Neural crest cell (in vitro differentiated cells): ENCODE measurements around the gene SRSF3. TPM values are rescaled to one million over a fixed set of nuclear protein-coding genes. Genes with fewer than 3 reads are reported as not detected.
A peak's percentile ranks its signal among the peaks of the same experiment; 100 is the strongest.
"Not testable (repeated sequence)": the region's sequence is repeated elsewhere in the genome, so short reads cannot be mapped to it uniquely, and the experiment has no call there.

ENCODE experiments used
- DNase-seq: peaks from one replicate; pipeline ENCODE4 v3.0.0; 2021; ENCODE audit warnings: low read depth, mixed read lengths, low spot score
- H3K27ac Mint-ChIP-seq: one replicate; pipeline ENCODE4 v1.8.0; 2021; ENCODE audit warnings: mild to moderate bottlenecking, mixed read lengths; ENCODE audit not compliant: unreplicated experiment
- H3K27me3 Mint-ChIP-seq: 2 replicates; pipeline ENCODE4 v1.8.0; 2021; ENCODE audit warnings: low read depth, mild to moderate bottlenecking, mixed read lengths
- H3K36me3 Mint-ChIP-seq: 2 replicates; pipeline ENCODE4 v1.8.0; 2021; ENCODE audit warnings: low read depth, mild to moderate bottlenecking, mixed read lengths
- H3K4me1 Mint-ChIP-seq: 2 replicates; pipeline ENCODE4 v1.8.0; 2021; ENCODE audit warnings: mixed read lengths
- H3K4me3 Mint-ChIP-seq: one replicate; pipeline ENCODE4 v1.8.0; 2021; ENCODE audit warnings: mild to moderate bottlenecking, mixed read lengths
- H3K9me3 Mint-ChIP-seq: 2 replicates; pipeline ENCODE4 v1.8.0; 2021; ENCODE audit warnings: mixed read lengths
- CTCF ChIP-seq: fragments of 200-600 bp; sonication (generic); conservative IDR thresholded peaks from 2 replicates; pipeline ENCODE4 v1.5.0; 2021; ENCODE audit warnings: antibody characterized with exemption, mild to moderate bottlenecking
- total RNA-seq: library from RNA; stranded (reverse); gene quantifications from 2 replicates; pipeline ENCODE4 v1.2.1, GENCODE V29; 2021

The SRSF3 gene
- total RNA-seq, 1 donor from 2014 or later = 611 TPM

- Mint-ChIP-seq H3K4me1 (peaks cover 34% of the 10 kb centered on the region), H3K4me3 (peak overlapping the region; percentile 59), H3K27ac (no peak overlapping the region), H3K27me3 (peaks cover 22% of the 10 kb centered on the region), H3K9me3 (no peaks in the 10 kb centered on the region), H3K36me3 (peaks cover 50% of the 10 kb centered on the region)
- DNase-seq = no peak
- TF ChIP-seq CTCF = no peak
Measured at GRCh38 chr6:36607683-36608386, 13.7 kb downstream of the SRSF3 start.

GRCh38 chr6:36608788-36609563 lies 14.8 kb downstream of the SRSF3 start:
- Mint-ChIP-seq H3K4me1 (peaks cover 26% of the 10 kb centered on the region), H3K36me3 (peaks cover 48% of the 10 kb centered on the region), H3K4me3 (peak overlapping the region; percentile 54), H3K27me3 (peaks cover 19% of the 10 kb centered on the region), H3K9me3 (no peaks in the 10 kb centered on the region), H3K27ac (no peak overlapping the region)
- DNase-seq = no peak
- TF ChIP-seq CTCF = no peak

- H3K27ac Mint-ChIP-seq = no peak overlapping the region
- no peak for TF ChIP-seq CTCF
- H3K4me1 Mint-ChIP-seq = peaks cover 20% of the 10 kb centered on the region
- peaks cover 42% of the 10 kb centered on the region for H3K36me3 Mint-ChIP-seq
- peaks cover 14% of the 10 kb centered on the region for H3K27me3 Mint-ChIP-seq
- H3K9me3 Mint-ChIP-seq = no peaks in the 10 kb centered on the region
- peak overlapping the region; percentile 54 for H3K4me3 Mint-ChIP-seq
- no peak for DNase-seq
Measured at GRCh38 chr6:36609582-36609981, 15.4 kb downstream of the SRSF3 start.

- H3K27me3 Mint-ChIP-seq = peaks cover 13% of the 10 kb centered on the region
- DNase-seq = no peak
- TF ChIP-seq CTCF = no peak
- peak overlapping the region; percentile 54 for H3K4me3 Mint-ChIP-seq
- H3K9me3 Mint-ChIP-seq = no peaks in the 10 kb centered on the region
- H3K27ac Mint-ChIP-seq = no peak overlapping the region
- H3K36me3 Mint-ChIP-seq = peaks cover 37% of the 10 kb centered on the region
- H3K4me1 Mint-ChIP-seq = peaks cover 16% of the 10 kb centered on the region
Measured at GRCh38 chr6:36610041-36610955, 16.1 kb downstream of the SRSF3 start.

GRCh38 chr6:36610956-36611336 lies 16.8 kb downstream of the SRSF3 start:
- DNase-seq = no peak
- Mint-ChIP-seq H3K4me1 (peaks cover 10% of the 10 kb centered on the region), H3K4me3 (peak overlapping the region; percentile 20), H3K36me3 (peaks cover 31% of the 10 kb centered on the region), H3K27me3 (peaks cover 7% of the 10 kb centered on the region), H3K27ac (peak overlapping the region; percentile 9), H3K9me3 (no peaks in the 10 kb centered on the region)
- no peak for TF ChIP-seq CTCF

GRCh38 chr6:36611679-36612078 lies 17.5 kb downstream of the SRSF3 start:
- not testable (repeated sequence) for H3K4me3 Mint-ChIP-seq, DNase-seq
- peaks cover 29% of the 10 kb centered on the region for H3K36me3 Mint-ChIP-seq

More at GRCh38 chr6:36611679-36612078, 17.5 kb downstream of the SRSF3 start:
- not testable (repeated sequence) for H3K9me3 Mint-ChIP-seq, H3K4me1 Mint-ChIP-seq, H3K27me3 Mint-ChIP-seq
- peak overlapping the region; percentile 47 for H3K27ac Mint-ChIP-seq
